Gastrocnemius medialis (tissue), 4 donors: ENCODE data around the gene GPR183.

ENCODE experiments used
- CTCF ChIP-seq, 5 experiments: fragments of 450-650 bp in 3 of 5; fragments of 200-600 bp in 2 of 5; sonication (generic) in 2 of 5; IDR thresholded peaks in 4 of 5; conservative IDR thresholded peaks in 1 of 5; 1 replicate in 4 of 5; 2 replicates in 1 of 5; pipeline ENCODE4 v1.5.1; 2016 to 2019; ENCODE audit warnings: antibody characterized with exemption in 5 of 5, mild to moderate bottlenecking in 3 of 5, moderate library complexity in 3 of 5
- POLR2A ChIP-seq, 2 donors: fragments of 450-650 bp; IDR thresholded peaks; one replicate each; pipeline ENCODE4 v1.6.1; 2017; ENCODE audit warnings: antibody characterized with exemption in 2 of 2, mild to moderate bottlenecking in 2 of 2, moderate library complexity in 2 of 2

DNA sequence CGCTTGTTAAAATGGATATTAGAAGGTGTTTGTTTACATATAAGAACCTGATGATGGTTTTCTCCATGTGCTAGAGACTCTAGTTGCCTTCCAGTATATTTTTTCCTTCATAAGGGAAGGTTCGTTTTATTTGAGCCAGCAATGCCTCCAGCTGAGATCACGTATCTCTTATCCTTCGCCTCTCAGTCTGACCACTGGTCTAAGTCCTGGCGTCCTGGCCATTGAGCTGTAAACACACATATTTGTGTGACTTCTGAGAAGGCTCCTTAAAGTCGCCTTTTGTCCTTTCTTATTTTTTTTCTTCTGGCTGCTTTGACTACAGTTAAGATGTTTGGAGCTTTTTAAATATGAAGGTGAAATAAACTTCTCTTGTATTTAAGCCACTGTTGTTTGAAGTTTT lies 23.7 kb upstream of the GPR183 start:
- TF ChIP-seq CTCF (IDR thresholded peaks at IDR 0.05 in 4 of 5, conservative IDR thresholded peaks at IDR 0.05 in 1 of 5): no peak
- no peak for TF ChIP-seq POLR2A (IDR thresholded peaks at IDR 0.05)
